HEK293 (cell line): ENCODE data around the gene PURB.
A peak's percentile ranks its signal among the peaks of the same experiment; 100 is the strongest.

Source experiments
- BCL6B ChIP-seq: fragments of 450-650 bp; formaldehyde crosslinking; IDR thresholded peaks from 2 replicates; pipeline ENCODE4 v1.5.1; 2017; ENCODE audit warnings: missing biosample characterization, missing genetic modification characterization
- FEZF1 ChIP-seq: fragments of 450-650 bp; formaldehyde crosslinking; IDR thresholded peaks from 2 replicates; pipeline ENCODE4 v1.5.1; 2016; ENCODE audit warnings: missing biosample characterization, missing genetic modification characterization
- KLF16 ChIP-seq: fragments of 450-650 bp; formaldehyde crosslinking; IDR thresholded peaks from 2 replicates; pipeline ENCODE4 v1.5.1; 2017; ENCODE audit warnings: missing biosample characterization, missing genetic modification characterization
- KLF9 ChIP-seq: fragments of 450-650 bp; formaldehyde crosslinking; IDR thresholded peaks from 2 replicates; pipeline ENCODE4 v1.5.1; 2016; ENCODE audit warnings: missing biosample characterization, missing genetic modification characterization, low read depth
- PRDM10 ChIP-seq: fragments of 450-650 bp; formaldehyde crosslinking; IDR thresholded peaks from 2 replicates; pipeline ENCODE4 v1.5.1; 2016; ENCODE audit warnings: missing biosample characterization, missing genetic modification characterization
- REPIN1 ChIP-seq: fragments of 450-650 bp; formaldehyde crosslinking; IDR thresholded peaks from 2 replicates; pipeline ENCODE4 v1.5.1; 2017; ENCODE audit warnings: missing biosample characterization, missing genetic modification characterization, low read depth
- SALL2 ChIP-seq: fragments of 450-650 bp; formaldehyde crosslinking; IDR thresholded peaks from 2 replicates; pipeline ENCODE4 v1.5.0; 2017; ENCODE audit warnings: missing biosample characterization, mild to moderate bottlenecking, missing genetic modification characterization, borderline replicate concordance
- TCF7L2 ChIP-seq: IDR thresholded peaks from 2 replicates; pipeline ENCODE4 v1.6.1; 2011; ENCODE audit warnings: low read depth, mild to moderate bottlenecking, inconsistent platforms, low read length, moderate library complexity, borderline replicate concordance
- ZBTB1 ChIP-seq: fragments of 450-650 bp; formaldehyde crosslinking; IDR thresholded peaks from 2 replicates; pipeline ENCODE4 v1.5.1; 2016; ENCODE audit warnings: missing biosample characterization, missing genetic modification characterization
- ZBTB48 ChIP-seq: fragments of 450-650 bp; formaldehyde crosslinking; IDR thresholded peaks from 2 replicates; pipeline ENCODE4 v1.5.1; 2016; ENCODE audit warnings: missing biosample characterization, missing genetic modification characterization
- ZFP41 ChIP-seq: fragments of 450-650 bp; formaldehyde crosslinking; IDR thresholded peaks from 2 replicates; pipeline ENCODE4 v1.5.1; 2016; ENCODE audit warnings: missing biosample characterization, missing genetic modification characterization, borderline replicate concordance
- ZIC2 ChIP-seq: fragments of 450-650 bp; formaldehyde crosslinking; IDR thresholded peaks from 2 replicates; pipeline ENCODE4 v1.5.1; 2016; ENCODE audit warnings: missing biosample characterization, missing genetic modification characterization
- ZNF10 ChIP-seq: fragments of 450-650 bp; formaldehyde crosslinking; IDR thresholded peaks from 2 replicates; pipeline ENCODE4 v1.5.1; 2017; ENCODE audit warnings: missing biosample characterization, missing genetic modification characterization
- ZNF157 ChIP-seq: fragments of 450-650 bp; formaldehyde crosslinking; IDR thresholded peaks from 2 replicates; pipeline ENCODE4 v1.5.1; 2016; ENCODE audit warnings: missing biosample characterization, missing genetic modification characterization
- ZNF23 ChIP-seq: fragments of 450-650 bp; formaldehyde crosslinking; IDR thresholded peaks from 2 replicates; pipeline ENCODE4 v1.5.1; 2016; ENCODE audit warnings: missing biosample characterization, missing genetic modification characterization, borderline replicate concordance
- ZNF292 ChIP-seq: fragments of 450-650 bp; formaldehyde crosslinking; IDR thresholded peaks from 2 replicates; pipeline ENCODE4 v1.5.1; 2016; ENCODE audit warnings: low read depth, missing biosample characterization, missing genetic modification characterization, borderline replicate concordance
- ZNF398 ChIP-seq: fragments of 450-650 bp; formaldehyde crosslinking; IDR thresholded peaks from 2 replicates; pipeline ENCODE4 v1.5.1; 2017; ENCODE audit warnings: missing biosample characterization, missing genetic modification characterization
- ZNF404 ChIP-seq: fragments of 450-650 bp; formaldehyde crosslinking; IDR thresholded peaks from 2 replicates; pipeline ENCODE4 v1.5.1; 2017; ENCODE audit warnings: missing biosample characterization, missing genetic modification characterization
- ZNF433 ChIP-seq: fragments of 450-650 bp; formaldehyde crosslinking; IDR thresholded peaks from 2 replicates; pipeline ENCODE4 v1.5.1; 2016; ENCODE audit warnings: missing biosample characterization, missing genetic modification characterization, low read depth
- ZNF449 ChIP-seq: fragments of 450-650 bp; formaldehyde crosslinking; IDR thresholded peaks from 2 replicates; pipeline ENCODE4 v1.5.1; 2017; ENCODE audit warnings: missing biosample characterization, mild to moderate bottlenecking, missing genetic modification characterization, moderate library complexity
- ZNF521 ChIP-seq: fragments of 450-650 bp; formaldehyde crosslinking; IDR thresholded peaks from 2 replicates; pipeline ENCODE4 v1.5.1; 2017; ENCODE audit warnings: missing biosample characterization, mild to moderate bottlenecking, missing genetic modification characterization
- ZNF571 ChIP-seq: fragments of 450-650 bp; formaldehyde crosslinking; IDR thresholded peaks from 2 replicates; pipeline ENCODE4 v1.5.0; 2017; ENCODE audit warnings: missing biosample characterization, missing genetic modification characterization
- ZNF658 ChIP-seq: fragments of 450-650 bp; formaldehyde crosslinking; IDR thresholded peaks from 2 replicates; pipeline ENCODE4; 2016; ENCODE audit warnings: missing biosample characterization, missing genetic modification characterization
- ZNF701 ChIP-seq: fragments of 450-650 bp; formaldehyde crosslinking; IDR thresholded peaks from 2 replicates; pipeline ENCODE4 v1.5.1; 2016; ENCODE audit warnings: missing biosample characterization, missing genetic modification characterization
- ZNF707 ChIP-seq: fragments of 450-650 bp; formaldehyde crosslinking; IDR thresholded peaks from 2 replicates; pipeline ENCODE4 v1.5.1; 2016; ENCODE audit warnings: missing biosample characterization, missing genetic modification characterization
- ZNF791 ChIP-seq: fragments of 450-650 bp; formaldehyde crosslinking; IDR thresholded peaks from 2 replicates; pipeline ENCODE4 v1.5.1; 2016; ENCODE audit warnings: missing biosample characterization, missing genetic modification characterization
- ZNF830 ChIP-seq: fragments of 450-650 bp; IDR thresholded peaks from 2 replicates; pipeline ENCODE4 v1.5.0; 2018; ENCODE audit warnings: missing biosample characterization, missing genetic modification characterization, low read depth, mild to moderate bottlenecking, moderate library complexity
- ZSCAN30 ChIP-seq: fragments of 450-650 bp; IDR thresholded peaks from 2 replicates; pipeline ENCODE4 v1.5.1; 2018; ENCODE audit warnings: missing biosample characterization, mild to moderate bottlenecking, missing genetic modification characterization, moderate library complexity
- ZSCAN4 ChIP-seq: fragments of 450-650 bp; formaldehyde crosslinking; IDR thresholded peaks from 2 replicates; pipeline ENCODE4 v1.5.1; 2017; ENCODE audit warnings: missing biosample characterization, missing genetic modification characterization
- ZXDB ChIP-seq: fragments of 450-650 bp; formaldehyde crosslinking; IDR thresholded peaks from 2 replicates; pipeline ENCODE4 v1.5.1; 2016; ENCODE audit warnings: missing biosample characterization, missing genetic modification characterization

PURB gene

GRCh38 chr7:44885394-44886317, at the start of gene PURB (continued):
- TF ChIP-seq ZNF398 (peak; percentile 64), ZNF10 (tag by site-specific recombination) (0 out of 2 replicates have a peak, but pooled peaks have one; percentile 9), ZNF830 (tag by site-specific recombination) (no peak), ZNF157 (no peak), ZNF404 (tag by site-specific recombination) (no peak), ZNF449 (peak; percentile 29; the same call in 1 of the 2 replicates), ZBTB48 (tag by site-specific recombination) (peak; percentile 59; the same call in 1 of the 2 replicates), REPIN1 (tag by site-specific recombination) (no peak), ZFP41 (no peak), BCL6B (tag by site-specific recombination) (no peak), ZNF658 (tag by site-specific recombination) (no peak), ZNF791 (tag by site-specific recombination) (no peak), ZSCAN4 (tag by site-specific recombination) (no peak), ZXDB (peak; percentile 78), ZNF707 (tag by site-specific recombination) (no peak), SALL2 (tag by site-specific recombination) (no peak), ZSCAN30 (tag by site-specific recombination) (peak; percentile 80; the same call in 1 of the 2 replicates), KLF16 (tag by site-specific recombination) (peak; percentile 43; the same call in 1 of the 2 replicates), ZNF701 (tag by site-specific recombination) (no peak), KLF9 (tag by site-specific recombination) (no peak), ZNF521 (tag by site-specific recombination) (no peak), PRDM10 (tag by site-specific recombination) (no peak), ZNF433 (tag by site-specific recombination) (no peak), ZIC2 (tag by site-specific recombination) (peak; percentile 74), TCF7L2 (no peak), FEZF1 (tag by site-specific recombination) (no peak), ZNF571 (no peak), ZNF23 (no peak), ZNF292 (tag by site-specific recombination) (no peak), ZBTB1 (tag by site-specific recombination) (no peak)
